Measurements from ENCODE around the gene PITRM1. TPM values are rescaled to one million over a fixed set of nuclear protein-coding genes. Genes with fewer than 3 reads are reported as not detected.
"Not testable (repeated sequence)": the region's sequence is repeated elsewhere in the genome, so short reads cannot be mapped to it uniquely, and the experiment has no call there.

Gene PITRM1
- total RNA-seq, 2 donors from 2014 or later: 52.2 to 54.0 TPM

DNA sequence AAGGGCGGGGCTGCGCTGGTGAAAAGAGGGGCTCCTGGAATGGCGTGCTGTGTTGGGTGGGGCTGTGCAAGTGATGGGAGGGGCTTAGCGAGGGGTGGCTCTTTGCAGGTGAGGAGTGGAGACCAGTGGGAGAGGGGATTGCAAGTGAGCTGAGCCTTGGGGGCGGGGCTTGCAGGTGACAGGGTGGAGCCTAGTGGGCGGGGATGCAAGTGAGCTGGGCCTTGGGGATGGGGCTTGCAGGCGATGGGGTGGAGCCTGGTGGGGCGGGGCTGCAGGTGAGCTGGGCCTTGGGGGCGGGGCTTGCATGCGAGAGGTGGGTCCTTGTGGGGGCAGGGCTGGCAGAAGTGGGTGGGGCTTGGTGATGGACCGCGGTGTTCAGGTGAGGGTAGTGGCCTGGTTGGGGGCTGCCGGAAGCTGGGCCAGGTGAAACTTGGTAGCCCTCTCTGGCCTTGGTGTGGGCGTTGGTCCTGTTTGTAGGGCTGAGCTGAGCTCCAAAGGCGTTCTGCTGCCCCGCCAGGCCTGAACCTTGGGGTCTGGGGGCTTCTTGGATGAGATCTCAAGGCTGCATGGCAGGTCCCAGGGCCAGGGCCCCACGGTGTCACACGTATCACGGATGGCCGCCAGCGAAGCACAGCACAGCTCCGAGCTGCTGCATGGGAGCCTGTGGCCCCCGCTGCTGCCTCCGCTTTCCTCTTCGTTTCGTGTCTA lies 743 bp upstream of the PITRM1 start:
- intact Hi-C loops (cut with DNase I, micrococcal nuclease): no loop called here
- DNase-seq (peak; percentile 97), ATAC-seq (peak; percentile 72)

DNA sequence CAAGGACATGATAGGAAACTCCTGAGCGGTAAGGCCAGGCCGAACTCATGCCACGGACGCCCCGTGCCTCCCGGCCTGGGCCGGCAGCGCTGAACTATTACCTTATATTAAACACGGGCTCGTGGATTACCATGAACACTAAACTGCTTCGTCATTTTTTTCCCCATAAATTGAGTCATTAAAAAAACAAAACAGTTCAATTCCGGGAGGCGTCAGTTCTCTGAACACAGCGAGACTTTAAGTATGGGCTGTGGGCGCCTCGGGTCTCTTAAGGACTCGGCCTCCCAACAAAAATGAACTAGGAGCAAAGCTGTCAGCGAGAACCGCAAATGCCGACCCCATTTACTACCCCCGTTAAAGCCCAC lies 519 bp downstream of the PITRM1 start:
- intact Hi-C loops (cut with DNase I, micrococcal nuclease): no loop called here
- DNase-seq (no peak), ATAC-seq (peak; percentile 6)

DNA sequence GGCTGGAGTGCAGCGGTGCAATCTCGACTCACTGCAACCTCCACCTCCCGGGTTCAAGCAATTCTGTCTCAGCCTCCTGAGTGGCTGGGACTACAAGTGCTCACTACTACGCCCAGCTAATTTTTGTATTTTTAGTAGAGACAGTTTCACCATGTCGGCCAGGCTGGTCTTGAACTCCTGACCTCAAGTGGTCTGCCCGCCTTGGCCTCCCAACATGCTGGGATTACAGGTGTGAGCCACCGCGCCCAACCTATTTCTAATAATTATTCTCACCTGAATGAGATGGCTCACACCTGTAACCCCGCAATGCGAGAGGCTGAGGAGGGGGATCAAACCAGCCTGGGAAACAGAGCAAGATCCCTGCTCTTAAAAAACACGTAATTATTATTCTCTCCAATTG lies 1.1 kb downstream of the PITRM1 start:
- ATAC-seq; intact Hi-C loops (cut with DNase I, micrococcal nuclease): not testable (repeated sequence)
- DNase-seq: peak in 1 of 2 donors; percentile 16

DNA sequence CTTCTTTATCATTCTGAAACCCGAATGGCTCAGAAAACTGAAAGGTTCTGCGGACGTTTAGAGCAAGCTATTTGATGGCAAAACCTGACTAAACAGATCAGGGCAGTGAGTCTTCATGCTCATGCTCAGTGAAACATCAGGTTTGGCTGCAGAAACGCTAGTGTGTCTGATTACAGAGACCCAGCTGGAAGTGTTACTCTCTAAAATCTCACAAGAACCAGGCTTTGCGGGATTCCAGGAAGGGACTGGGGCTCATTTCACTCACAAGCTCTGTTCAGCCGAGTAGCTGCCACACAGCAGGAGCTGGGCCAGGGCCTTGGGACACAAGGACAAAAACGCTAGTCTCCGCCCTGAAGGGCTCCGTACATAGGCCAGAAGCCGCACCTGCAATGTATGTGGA lies 2.9 kb downstream of the PITRM1 start:
- intact Hi-C loops (cut with DNase I, micrococcal nuclease): no loop called here

DNA sequence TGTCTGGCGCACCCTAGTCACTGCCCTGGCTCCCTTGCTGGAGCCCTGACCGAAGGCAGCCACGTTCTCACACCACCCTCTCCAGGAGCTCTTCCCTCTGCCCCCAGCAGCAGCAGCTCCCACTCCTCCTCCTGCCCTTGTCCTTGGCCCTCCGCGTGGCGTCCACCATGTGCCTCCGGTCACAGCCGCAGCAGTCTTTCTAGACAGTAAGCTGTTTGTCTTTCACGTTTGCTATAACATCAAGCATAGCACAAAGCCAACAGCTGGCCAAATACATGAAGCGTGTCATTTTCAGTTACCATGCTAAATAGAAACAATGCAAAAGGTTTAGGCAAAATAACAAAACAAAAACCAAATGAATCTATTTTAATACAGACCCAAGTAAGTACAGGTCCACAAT lies 3.3 kb downstream of the PITRM1 start:
- intact Hi-C loops (cut with DNase I, micrococcal nuclease): no loop called here
- DNase-seq: no peak
- ATAC-seq: no peak

More for the DNA sequence above, 2.9 kb downstream of the PITRM1 start:
- no peak for ATAC-seq
- no peak for DNase-seq

DNA sequence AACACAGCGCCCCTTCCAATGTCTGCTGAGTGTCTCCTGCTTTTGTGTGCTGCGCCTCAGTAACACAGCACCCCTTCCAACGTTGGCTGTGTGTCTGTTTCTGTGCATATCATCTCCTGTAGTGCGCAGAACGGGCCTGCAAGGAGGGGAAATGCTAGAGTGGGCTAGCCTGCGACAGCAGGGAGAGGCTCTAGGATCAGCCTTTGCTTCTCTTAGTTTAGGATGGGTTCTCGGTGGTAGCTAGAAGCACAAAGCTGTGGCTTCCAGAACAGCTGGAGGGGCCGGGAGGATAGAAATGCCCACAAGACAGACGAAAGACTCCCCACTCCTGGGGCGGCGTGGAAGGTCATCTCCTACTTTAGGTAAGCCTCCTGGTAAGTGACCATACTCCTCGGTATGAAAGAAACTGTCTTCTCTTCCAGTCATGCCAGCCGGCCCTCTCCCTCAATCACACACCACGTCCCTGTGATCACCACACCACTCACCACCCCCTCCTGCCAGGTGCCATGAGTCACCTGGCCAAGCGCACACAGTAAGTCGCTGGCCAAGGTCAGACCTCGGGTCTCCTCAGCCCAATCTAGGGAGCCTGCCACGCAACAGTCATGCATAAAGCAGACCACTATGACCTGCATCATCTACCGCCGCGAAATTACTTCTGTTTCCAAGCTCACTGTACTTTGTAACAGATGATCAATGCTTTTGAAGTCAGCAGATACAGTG lies 4.8 kb downstream of the PITRM1 start:
- intact Hi-C loops (cut with DNase I, micrococcal nuclease): no loop called here
- ATAC-seq (no peak), DNase-seq (no peak)

DNA sequence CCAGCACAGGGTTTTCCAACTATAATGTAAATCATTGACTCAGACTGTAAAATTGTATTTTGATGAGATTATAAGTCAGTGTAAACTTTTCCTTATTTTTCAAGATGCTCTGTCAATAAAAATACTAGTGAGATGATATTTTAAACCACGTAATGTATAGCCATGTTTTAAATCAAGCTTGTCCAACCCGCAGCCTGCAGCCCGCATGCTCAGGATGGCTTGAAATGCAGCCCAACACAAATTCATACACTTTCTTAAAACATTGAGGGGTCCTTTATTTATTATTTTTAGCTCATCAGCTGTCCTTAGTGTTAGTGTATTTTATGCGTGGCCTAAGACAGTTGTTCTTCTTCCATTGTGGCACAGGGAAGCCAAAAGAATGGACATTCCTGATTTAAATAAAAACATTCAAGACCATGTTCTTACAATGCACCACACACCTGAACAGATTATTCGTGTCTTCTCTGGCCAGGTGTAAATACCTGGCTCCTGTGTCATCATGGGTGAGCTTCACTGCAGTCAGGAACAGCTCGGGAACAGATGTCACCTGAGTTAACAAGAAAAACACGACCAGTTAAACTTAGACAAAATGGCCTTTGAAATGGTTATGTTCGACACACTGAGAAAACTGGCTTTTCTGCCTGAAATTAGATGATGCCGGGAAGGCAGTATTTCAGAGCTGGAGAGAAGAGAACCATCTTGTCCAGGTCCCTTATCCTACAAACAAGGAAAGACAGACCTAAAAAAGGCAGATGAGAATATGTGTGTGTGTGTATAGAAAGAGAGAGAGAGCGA lies 5.9 kb downstream of the PITRM1 start:
- ATAC-seq: no peak

DNA sequence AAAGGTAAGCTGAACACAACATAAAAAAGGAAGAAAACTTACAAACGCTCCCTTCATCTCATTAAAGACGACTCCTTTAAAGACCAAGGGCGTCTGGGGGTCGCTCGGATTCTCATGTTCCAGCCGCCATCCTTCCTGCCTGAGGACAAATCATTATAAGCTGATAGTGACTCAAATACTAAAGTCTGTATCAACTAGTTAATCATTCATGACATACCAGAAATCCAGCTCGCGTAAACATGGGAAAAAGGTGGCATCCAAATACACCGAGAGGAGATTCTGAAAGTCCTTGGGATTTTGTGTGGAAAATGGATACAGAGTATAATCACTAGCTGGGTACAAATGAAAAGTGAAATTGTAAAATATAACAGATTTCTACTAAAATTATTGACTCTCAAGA lies 7.4 kb downstream of the PITRM1 start:
- DNase-seq (no peak), ATAC-seq (no peak)

More for the DNA sequence above, 5.9 kb downstream of the PITRM1 start:
- intact Hi-C loops (cut with DNase I, micrococcal nuclease): no loop called here
- DNase-seq: no peak

DNA sequence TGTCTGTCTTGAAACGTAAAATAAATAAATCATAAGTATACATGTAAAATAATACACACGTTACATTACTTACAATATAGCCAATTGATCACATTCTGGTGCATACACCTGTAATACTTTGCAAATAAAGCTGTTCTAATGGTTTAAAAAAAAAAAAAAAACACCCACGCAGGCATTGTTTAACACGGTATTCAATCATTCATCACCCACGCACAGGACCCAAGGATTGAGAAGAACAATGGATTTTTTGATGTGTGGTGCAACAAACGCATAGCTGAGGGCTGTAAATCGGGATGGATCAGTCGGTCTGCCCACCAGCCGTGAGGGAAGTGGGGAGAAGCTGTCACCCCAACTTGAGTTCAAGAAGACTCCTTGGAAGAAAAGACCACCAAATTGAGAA lies 8.7 kb downstream of the PITRM1 start:
- ATAC-seq (no peak), DNase-seq (no peak)
- intact Hi-C loops (cut with DNase I, micrococcal nuclease): no loop called here

More for the DNA sequence above, 7.4 kb downstream of the PITRM1 start:
- intact Hi-C loops (cut with DNase I, micrococcal nuclease): no loop called here

DNA sequence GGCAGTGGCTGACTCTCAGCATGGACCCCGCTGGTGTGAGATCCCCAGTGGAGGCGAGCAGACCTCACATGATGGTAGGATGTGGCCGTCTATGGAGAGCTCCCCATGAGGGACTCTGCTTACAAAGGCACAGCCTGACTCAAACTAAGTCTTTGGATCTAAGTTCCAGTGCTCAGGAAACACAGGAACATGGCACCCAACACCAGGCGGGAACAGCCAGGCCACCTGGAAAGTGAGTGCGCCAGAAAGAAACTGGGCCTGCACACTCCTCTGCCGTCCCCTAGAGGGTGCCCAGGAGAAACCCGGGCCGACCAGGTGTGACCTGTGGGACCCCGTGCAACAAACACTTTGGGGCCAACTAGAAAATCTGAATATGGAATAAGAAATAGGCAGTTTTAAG lies 10.0 kb downstream of the PITRM1 start:
- no peak for ATAC-seq
- DNase-seq: no peak
- intact Hi-C loops (cut with DNase I, micrococcal nuclease): no loop called here

DNA sequence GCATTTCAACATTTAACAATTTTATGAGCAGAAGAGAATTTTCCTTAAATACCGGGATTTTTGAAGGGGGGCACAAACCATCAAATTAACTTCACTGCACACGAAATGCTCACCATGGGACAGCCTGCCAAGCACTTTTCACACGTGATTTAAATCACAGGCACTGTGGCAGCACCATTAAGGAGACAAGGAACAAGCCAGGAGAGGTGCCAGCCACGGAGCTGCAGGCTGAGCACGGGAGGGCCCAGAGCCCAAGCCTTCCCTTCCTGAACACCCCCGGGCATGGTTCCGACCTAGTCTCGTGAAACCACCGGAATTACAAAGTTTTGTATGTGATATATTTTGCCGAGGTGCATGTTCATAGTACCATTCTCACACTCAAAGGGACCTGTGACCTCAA lies 13.4 kb downstream of the PITRM1 start:
- ATAC-seq: no peak
- intact Hi-C loops (cut with DNase I, micrococcal nuclease): no loop called here
- no peak for DNase-seq

DNA sequence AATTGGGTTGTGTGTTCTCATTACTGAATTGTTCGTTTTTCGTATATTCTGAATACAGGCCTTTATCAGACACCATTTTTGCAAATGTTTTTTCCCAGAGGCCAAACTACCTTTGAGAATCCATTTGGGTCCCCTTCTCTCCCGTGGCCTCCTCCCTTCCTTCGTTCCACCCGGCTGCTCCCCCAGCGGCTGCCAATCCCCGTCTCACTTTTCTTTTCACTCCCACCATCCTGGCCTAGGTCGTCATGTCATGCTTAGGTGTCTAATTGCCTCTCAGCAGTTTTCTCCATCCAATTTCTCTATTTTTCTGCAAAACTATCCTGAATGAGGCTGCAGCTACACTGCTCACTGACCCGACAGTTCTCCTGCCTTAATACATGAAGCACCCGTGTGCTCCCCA lies 17.9 kb downstream of the PITRM1 start:
- intact Hi-C loops (cut with DNase I, micrococcal nuclease): no loop called here
- no peak for ATAC-seq
- no peak for DNase-seq

DNA sequence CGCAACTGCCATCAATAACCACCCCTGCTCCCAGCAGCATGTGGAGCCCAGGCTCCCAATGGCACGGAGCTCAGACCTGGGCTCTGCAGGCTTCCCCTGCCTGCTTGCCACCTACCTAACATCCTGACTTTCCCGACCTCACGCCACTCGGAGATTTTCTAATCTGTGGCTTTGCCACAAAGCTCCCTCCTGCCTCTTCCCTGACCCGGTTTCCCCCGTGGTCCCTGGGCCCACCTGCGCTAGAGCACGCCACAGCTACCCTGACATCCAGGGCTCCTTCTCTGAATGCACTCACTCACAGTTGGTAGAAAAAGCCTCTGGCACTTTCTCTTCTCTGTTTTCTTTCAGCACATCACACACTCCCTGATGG lies 20.0 kb downstream of the PITRM1 start:
- intact Hi-C loops (cut with DNase I, micrococcal nuclease): no loop called here
- DNase-seq (no peak), ATAC-seq (no peak)

DNA sequence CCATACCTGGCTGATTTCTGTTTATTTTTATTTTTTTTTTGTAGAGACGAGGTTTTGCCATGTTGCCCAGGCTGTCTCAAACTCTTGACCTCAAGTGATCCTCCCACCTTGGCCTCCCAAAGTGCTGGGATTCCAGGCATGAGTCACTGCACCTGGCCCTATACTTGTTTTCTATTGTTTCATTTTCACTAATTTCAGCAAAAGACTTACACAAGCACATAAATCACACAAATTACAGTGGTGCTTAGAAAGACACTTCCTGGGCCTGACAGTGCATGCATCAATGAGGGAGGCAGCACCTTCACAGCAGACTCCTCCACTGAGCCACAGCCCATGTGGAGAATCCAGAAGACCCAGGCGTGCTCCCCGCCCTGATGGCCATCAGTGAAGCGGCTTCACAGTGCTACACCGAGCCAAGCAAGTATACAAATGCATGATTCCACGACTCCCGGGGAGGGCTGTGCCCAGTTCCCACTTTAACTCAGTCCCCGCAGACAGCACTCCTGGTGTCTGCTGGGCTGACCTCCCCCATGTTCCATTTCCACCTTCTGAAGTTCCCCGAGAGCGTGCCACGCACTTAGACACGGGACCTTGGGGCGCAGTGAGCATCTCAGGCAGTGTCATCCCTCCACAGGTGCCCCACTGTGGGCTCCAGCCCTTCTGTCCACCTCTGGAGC lies 20.6 kb downstream of the PITRM1 start:
- intact Hi-C loops (cut with DNase I, micrococcal nuclease): no loop called here
- ATAC-seq (no peak), DNase-seq (no peak)

DNA sequence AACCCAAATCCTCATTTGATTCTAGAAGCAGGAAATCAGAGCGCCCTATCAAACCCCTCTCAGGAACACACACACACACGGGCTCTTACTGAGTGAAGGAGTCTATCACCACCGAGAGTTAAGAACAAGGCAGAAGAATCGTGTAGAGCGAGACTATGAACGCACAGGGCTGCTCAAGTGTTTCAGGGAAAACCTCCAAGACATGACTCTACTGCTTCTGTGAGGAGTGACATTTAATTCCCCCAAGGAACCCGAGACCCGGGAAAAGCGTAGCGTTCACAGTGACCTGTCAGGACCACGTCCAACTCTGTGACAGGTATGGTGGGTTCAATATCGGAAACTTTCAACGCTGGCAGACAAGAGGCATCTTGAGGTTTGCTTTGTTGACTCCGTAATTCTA lies 21.6 kb downstream of the PITRM1 start:
- ATAC-seq (no peak), DNase-seq (no peak)
- intact Hi-C loops (cut with DNase I, micrococcal nuclease): no loop called here

DNA sequence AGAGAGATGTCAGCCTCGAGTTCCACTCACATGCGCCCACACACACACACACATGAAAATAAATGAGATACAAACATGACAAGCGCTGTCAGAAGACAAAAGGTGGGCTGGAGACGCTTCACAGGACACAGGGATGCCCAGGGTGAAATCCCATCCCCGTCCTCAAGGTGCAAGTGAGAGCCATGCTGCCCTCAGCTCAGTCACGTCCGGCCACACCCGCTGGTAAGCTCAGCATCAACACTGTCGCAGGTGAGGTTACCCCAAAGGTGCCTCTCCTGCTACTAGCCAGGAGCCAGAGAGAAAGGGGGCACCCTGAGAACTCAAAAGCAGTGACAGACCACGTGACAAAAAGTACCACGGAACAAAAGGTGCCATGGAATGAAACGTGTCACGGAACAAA lies 22.2 kb downstream of the PITRM1 start:
- intact Hi-C loops (cut with DNase I, micrococcal nuclease): no loop called here
- DNase-seq (no peak), ATAC-seq (no peak)

DNA sequence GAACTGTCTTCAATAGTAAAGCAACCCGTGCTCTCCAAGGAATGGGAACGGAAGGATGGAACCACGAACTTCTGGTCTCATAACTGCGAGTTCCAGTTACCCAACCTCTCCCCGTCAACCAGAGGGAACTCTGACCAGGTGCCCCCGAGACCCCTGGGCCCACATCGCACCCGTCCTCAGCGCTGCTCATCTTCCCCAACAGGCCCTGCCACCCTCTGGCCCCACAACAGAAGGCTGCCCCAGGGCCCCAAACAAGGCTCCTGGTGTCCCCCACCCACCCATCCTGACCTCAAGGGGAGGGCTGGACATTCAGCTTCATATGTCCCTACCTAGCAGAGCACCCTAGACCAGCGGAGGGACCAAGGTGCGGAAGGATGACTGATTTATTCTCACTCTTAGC lies 22.7 kb downstream of the PITRM1 start:
- DNase-seq (no peak), ATAC-seq (no peak)
- intact Hi-C loops (cut with DNase I, micrococcal nuclease): no loop called here

DNA sequence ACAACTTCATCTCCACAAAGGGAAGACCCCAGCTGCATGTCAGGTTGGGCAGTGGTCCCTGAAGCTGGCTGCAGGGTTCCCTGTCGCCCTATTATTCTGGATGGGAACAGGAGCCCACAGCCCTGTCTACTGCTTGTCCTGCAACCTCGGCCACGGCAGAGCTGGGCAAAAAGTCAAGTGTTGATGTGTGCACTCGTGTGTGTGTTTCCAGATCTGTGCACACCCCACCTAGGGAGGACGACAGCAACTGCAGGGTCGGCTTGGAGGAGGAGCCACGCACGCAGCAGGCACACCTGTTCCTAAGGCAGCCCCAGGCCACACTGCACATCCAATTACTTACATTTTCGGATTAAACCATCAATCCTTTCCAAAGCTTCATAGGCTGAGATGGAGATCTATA lies 23.6 kb downstream of the PITRM1 start:
- no peak for DNase-seq
- peak; percentile 21 for ATAC-seq
- intact Hi-C loops (cut with DNase I, micrococcal nuclease): no loop called here

DNA sequence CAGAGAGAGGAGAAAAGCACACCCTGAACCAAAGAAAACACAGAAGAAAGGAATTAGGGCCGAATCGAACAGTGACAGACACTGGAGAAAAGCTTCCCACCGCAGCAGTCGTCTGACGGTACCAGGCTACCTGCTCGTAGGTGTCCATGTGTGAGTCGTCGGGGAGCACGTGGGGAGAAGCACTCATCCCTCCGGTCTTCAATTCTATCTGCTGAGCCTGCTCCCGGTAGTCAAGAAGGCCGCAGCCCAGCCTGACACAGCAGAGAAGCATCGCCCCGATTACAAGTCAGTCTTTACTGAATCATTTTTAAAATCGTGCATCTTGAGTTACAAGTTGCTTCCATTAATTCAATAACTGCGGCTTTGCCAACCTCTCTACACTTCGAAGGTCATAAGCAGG lies 24.5 kb downstream of the PITRM1 start:
- no peak for DNase-seq
- no peak for ATAC-seq
- intact Hi-C loops (cut with DNase I, micrococcal nuclease): no loop called here
